GM18505 (cell line): Measurements from ENCODE around the gene JDP2.
A peak's percentile ranks its signal among the peaks of the same experiment; 100 is the strongest.

Experiments
- ATAC-seq: cut with Tn5 transposase; IDR thresholded peaks from one replicate; pipeline ENCODE4 v1.9.1; 2021; ENCODE audit not compliant: unreplicated experiment
- POLR2A ChIP-seq: IDR thresholded peaks from 4 replicates; pipeline ENCODE4 v1.6.1; 2011; ENCODE audit warnings: borderline replicate concordance; ENCODE audit not compliant: insufficient read depth, insufficient read length; ENCODE audit errors: extremely low read depth

The JDP2 gene

GRCh38 chr14:75422169-75422568 is 5.7 kb upstream of the JDP2 start:
- TF ChIP-seq POLR2A = no peak
- no peak for ATAC-seq

- no peak for TF ChIP-seq POLR2A
- no peak for ATAC-seq
Measured at GRCh38 chr14:75424496-75424895, 3.3 kb upstream of the JDP2 start.

DNA sequence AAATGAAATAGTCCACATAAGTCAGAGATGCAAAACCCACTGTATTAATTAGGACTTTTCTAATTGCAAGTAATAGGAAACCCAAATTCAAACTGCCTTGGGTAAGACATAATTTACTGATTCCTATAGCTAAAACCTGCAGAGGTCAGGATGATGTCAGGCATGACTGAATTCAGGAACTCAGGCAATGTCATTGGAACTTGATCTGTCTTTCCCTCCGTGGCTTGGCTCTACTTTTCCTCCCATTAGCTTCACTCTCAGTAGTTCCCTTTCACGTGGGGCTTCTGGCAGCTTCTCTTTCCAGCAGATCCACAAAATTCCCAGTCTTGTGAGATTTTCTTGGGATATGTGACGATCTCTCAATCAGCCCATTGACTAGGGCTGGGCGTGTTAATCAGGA is 2.4 kb upstream of the JDP2 start:
- no peak for ATAC-seq
- no peak for TF ChIP-seq POLR2A

GRCh38 chr14:75426332-75427125 is 1.3 kb upstream of the JDP2 start:
- peak; percentile 40 for ATAC-seq
- TF ChIP-seq POLR2A = peak; percentile 74

GRCh38 chr14:75427126-75427481 is 718 bp upstream of the JDP2 start:
- TF ChIP-seq POLR2A = no peak
- peak; percentile 26 for ATAC-seq

DNA sequence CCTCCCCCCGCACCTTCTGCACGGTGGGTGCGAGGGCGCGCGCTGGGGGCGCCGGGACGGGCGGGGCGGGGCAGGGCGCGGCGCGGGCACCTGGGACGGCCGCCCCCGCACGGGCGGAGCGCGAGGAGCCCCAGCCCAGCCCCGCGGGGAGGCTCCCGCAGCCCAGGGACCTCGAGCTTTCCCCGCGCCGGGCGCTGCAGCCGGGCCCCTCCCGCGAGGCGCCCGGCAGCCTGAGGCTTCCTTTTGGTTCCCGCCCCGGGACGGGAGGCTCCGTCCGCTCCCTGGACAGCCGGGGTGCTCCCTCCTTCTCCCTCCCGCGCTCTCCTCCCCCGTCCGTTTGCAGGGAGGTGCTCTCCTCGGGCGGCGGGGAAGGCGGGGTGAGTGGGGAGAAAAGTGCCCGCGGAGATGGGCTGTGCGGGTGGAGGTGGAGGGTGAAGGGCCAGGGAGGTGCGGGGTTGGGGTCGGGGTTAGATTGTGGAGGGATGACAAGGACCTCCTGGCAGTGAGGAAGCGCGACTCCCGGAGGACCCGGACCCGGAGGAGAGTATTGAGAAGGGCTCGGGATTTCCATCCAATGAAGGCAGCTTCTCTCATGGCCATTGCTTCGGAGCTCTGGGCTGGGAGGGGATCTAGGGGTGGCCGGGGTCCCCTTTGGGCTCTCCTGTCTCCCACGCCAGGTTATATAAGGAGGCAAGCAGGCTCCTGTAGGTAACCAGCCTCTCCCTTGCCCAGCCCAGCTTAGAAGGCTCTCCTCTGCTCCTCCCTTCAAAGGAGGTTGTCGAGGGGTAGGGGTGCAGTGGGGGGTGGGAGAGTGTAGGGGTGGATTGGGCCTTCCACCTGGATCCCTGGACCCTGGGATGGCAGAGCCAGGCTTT is 645 bp downstream of the JDP2 start:
- no peak for ATAC-seq
- no peak for TF ChIP-seq POLR2A

DNA sequence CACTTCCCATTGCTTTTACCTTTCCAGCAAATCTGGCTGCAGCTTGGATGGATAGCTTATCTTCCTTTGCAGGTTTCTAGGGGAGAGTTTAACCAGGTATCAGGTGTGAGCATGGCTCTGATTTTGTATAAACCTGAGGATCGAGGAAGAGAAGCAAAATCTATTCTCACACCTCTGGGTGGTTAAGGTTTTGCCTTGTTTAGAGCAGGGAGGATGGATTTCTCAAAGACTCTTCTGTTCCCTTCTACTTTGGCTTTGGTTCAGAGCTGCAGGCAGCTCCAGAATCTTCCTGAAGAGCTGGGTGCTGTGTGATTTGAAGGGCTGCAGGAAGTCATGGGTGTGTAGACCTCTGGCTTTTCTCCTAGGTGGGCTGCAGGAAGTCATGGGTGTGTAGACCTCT is 1.7 kb downstream of the JDP2 start:
- no peak for ATAC-seq
- TF ChIP-seq POLR2A = no peak

DNA sequence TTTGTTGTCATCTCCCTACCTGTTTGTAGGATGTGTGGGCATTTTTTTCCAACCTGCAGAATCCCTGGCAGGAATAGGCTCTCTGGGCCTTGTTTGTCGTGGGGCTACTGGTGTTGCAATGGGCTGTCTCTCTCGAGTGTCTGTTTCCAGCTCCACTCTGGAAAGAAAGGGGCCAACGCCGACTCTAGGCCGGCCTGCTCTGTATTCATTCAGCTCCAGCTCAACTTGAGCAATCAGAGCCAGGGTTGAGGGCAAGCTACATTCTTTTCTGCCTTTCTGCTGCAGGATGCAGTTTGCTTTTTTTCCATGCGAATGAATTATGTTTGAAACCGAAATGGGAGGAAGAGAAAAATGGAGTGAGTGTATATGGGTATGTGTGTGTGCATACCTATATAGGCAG is 2.3 kb downstream of the JDP2 start:
- TF ChIP-seq POLR2A = no peak
- no peak for ATAC-seq

GRCh38 chr14:75430526-75430925 is 2.7 kb downstream of the JDP2 start:
- TF ChIP-seq POLR2A = no peak

GRCh38 chr14:75430976-75431375 is 3.2 kb downstream of the JDP2 start:
- no peak for ATAC-seq
- TF ChIP-seq POLR2A = no peak

More at GRCh38 chr14:75430526-75430925, 2.7 kb downstream of the JDP2 start:
- no peak for ATAC-seq

DNA sequence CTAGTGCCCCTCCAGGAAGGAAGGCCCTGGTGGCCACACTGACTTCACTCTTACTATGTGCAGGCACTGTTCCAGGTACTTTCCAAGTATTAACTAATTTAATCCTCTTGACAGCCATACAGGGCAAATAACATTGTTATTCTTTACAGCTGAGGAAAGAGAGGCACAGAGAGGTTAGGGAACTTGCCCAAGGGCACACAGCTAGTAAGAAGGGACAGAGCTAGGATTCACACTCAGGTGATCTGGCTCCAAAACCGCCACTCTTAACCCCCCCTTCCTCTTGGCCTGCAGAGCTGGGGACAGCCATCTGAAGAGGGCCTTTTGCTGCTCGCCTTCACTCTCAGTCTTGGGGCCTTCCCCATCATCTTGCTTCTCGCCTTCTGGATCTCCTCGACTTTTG is 4.0 kb downstream of the JDP2 start:
- no peak for TF ChIP-seq POLR2A
- ATAC-seq = no peak

DNA sequence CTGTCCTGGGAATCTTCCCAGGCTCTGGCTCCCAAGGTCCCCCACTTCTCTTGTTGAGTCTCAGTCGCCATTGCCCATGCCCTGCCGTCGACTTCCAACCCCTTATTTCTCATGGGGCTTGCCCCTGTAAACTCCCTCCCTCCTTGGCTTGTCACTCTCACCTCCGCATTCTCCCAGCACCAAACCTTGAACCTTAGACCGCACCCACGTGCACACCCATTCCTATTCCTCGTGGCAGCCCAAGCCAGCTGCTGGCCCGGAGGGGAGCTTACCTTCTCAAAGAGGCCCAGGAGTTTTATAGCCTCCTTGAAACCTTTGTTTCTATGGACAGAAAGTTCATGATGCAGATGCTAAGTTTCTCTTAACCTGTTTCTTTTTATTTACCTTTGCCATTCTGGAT is 4.6 kb downstream of the JDP2 start:
- no peak for ATAC-seq
- TF ChIP-seq POLR2A = no peak

DNA sequence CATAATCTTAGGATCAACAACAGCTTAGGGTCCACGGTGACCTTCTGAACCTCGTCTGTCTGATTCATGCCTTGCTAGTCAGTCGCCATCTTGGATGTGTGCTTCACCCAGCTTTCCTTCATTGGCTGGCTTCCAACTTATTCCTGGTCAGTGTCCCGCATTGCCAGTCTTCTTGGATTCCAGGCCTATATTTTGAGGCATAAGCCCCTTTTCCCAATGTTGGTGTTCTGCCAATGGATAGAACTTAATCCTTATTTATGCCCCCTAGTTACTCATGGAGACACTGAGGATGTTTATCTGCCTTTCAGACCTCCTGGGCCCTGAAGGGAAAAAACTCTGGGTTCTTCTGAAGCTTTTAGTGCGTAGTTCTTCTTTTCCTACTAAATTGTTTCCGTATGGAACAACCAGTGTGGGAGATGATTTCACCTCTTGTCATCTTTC is 5.8 kb downstream of the JDP2 start:
- no peak for ATAC-seq

More for the DNA sequence above, 5.8 kb downstream of the JDP2 start:
- no peak for TF ChIP-seq POLR2A
